ENCODE data around the gene ATG10. TPM values are rescaled to one million over a fixed set of nuclear protein-coding genes. Genes with fewer than 3 reads are reported as not detected.
"Not testable (repeated sequence)": the region's sequence is repeated elsewhere in the genome, so short reads cannot be mapped to it uniquely, and the experiment has no call there.

The ATG10 gene
- total RNA-seq, 2 donors from 2014 or later, result 6.8 to 8.2 TPM

DNA sequence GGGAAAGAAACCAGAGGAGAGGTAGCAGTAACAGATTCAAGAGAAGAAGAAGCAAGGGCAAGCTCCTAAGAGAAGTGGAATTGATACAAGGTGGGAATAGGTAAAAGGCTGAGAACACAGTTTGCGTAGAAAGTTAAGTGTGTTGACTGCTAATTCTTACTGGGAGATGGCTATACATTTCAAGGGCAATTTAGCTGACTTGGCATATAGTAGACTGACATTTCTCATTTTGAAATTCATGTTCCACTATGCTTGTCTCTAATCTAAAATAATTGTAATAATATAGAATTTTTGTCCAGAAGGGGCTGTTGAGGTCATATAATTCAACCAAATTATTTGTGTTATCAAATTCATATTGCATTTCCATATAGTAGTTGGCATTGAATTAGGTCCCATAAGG is 144.0 kb downstream of the ATG10 start:
- Histone ChIP-seq H3K27ac (no peak overlapping the region), H3K27me3 (no peaks in the 10 kb centered on the region), H3K36me3 (no peaks in the 10 kb centered on the region), H3K9ac (ENCODE audit: low read depth in 2 of 2, low read length in 2 of 2) (no peak overlapping the region), H3K4me1 (no peaks in the 10 kb centered on the region), H3K4me3 (no peak overlapping the region), H3K9me3 (no peaks in the 10 kb centered on the region)
- intact Hi-C loops (cut with DNase I), result no loop called here
- no peak for DNase-seq
- TF ChIP-seq, protein P1, sequence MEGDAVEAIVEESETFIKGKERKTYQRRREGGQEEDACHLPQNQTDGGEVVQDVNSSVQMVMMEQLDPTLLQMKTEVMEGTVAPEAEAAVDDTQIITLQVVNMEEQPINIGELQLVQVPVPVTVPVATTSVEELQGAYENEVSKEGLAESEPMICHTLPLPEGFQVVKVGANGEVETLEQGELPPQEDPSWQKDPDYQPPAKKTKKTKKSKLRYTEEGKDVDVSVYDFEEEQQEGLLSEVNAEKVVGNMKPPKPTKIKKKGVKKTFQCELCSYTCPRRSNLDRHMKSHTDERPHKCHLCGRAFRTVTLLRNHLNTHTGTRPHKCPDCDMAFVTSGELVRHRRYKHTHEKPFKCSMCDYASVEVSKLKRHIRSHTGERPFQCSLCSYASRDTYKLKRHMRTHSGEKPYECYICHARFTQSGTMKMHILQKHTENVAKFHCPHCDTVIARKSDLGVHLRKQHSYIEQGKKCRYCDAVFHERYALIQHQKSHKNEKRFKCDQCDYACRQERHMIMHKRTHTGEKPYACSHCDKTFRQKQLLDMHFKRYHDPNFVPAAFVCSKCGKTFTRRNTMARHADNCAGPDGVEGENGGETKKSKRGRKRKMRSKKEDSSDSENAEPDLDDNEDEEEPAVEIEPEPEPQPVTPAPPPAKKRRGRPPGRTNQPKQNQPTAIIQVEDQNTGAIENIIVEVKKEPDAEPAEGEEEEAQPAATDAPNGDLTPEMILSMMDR (IDR thresholded peaks at IDR 0.05), result no peak

DNA sequence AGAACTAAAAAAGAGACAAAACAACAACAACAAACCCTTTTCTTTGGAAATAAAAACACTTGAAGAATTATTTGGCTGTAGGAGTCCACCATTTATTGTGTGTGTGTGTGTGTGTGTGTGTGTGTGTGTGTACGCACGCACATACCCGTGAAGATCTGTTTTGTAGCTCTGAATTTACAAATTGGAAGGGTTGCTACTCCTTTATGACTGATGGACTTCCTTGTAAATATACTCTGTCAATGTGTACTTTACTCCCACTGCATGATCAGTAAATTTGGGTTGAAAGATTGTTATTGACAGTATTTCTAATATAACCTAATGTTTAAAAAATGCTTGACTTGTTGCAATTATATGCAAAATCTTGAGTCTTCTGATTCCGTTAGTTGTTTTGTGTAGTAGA is 148.1 kb downstream of the ATG10 start:
- Histone ChIP-seq H3K4me1 (no peaks in the 10 kb centered on the region), H3K9ac (ENCODE audit: low read depth in 2 of 2, low read length in 2 of 2) (no peak overlapping the region), H3K9me3 (no peaks in the 10 kb centered on the region), H3K4me3 (no peak overlapping the region), H3K27ac (no peak overlapping the region), H3K27me3 (no peaks in the 10 kb centered on the region), H3K36me3 (no peaks in the 10 kb centered on the region)
- TF ChIP-seq, protein P1 (IDR thresholded peaks at IDR 0.05), result no peak
- intact Hi-C loops (cut with DNase I), result no loop called here
- DNase-seq, result no peak

DNA sequence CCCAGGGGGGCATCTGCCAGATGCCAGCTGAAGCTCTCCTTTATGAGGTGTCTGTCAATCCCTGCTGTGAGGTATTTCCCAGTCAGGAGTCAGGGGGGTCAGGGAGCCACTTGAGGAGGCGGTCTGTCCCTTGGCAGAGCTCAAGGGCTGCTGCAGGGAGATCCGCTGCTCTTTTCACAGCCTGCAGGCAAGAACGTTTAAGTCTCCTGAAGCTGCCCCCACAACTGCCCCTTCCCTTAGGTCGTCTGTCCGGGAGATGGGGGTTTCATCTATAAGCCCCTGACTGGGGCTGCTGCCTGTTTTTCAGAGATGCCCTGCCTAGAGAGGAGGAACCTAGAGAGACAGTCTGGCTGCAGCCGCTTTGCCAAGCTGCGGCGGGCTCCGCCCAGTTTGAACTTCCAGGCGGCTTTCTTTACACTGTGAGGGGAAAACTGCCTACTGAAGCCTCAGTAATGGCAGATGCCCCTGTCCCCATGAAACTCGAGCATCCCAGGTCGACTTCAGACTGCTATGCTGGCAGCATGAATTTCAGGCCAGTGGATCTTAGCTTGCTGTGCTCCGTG is 158.0 kb downstream of the ATG10 start:
- TF ChIP-seq, protein P1 (IDR thresholded peaks at IDR 0.05), result no peak
- Histone ChIP-seq H3K27me3 (no peaks in the 10 kb centered on the region), H3K4me1 (no peaks in the 10 kb centered on the region), H3K27ac (no peak overlapping the region), H3K4me3 (no peak overlapping the region), H3K9ac (ENCODE audit: low read depth in 2 of 2, low read length in 2 of 2) (no peak overlapping the region), H3K9me3 (no peaks in the 10 kb centered on the region), H3K36me3 (no peaks in the 10 kb centered on the region)
- DNase-seq, result no peak
- intact Hi-C loops (cut with DNase I), result no loop called here

DNA sequence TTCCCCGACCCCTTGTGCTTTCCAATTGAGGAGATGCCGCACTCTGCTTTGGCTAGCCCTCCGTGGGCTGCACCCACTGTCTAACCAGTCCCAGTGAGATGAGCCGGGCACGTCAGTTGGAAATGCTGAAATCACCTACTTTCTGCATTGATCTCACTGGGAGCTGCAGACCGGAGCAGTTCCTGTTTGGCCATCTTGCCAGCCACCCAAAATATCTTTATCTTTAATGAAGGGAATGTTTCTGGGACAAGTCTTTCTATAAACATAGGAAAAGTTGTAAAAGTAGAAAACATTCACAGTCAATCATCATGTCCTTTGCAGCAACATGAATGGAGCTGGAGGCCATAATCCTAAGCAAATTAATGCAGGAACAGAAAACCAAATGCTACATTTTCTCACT is 158.8 kb downstream of the ATG10 start:
- Histone ChIP-seq H3K27me3 (no peaks in the 10 kb centered on the region), H3K4me1 (no peaks in the 10 kb centered on the region), H3K27ac (no peak overlapping the region), H3K36me3 (no peaks in the 10 kb centered on the region), H3K9me3 (no peaks in the 10 kb centered on the region), H3K4me3 (no peak overlapping the region), H3K9ac (ENCODE audit: low read depth in 2 of 2, low read length in 2 of 2) (no peak overlapping the region)
- DNase-seq, result no peak
- intact Hi-C loops (cut with DNase I), result no loop called here
- TF ChIP-seq, protein P1 (IDR thresholded peaks at IDR 0.05), result no peak

DNA sequence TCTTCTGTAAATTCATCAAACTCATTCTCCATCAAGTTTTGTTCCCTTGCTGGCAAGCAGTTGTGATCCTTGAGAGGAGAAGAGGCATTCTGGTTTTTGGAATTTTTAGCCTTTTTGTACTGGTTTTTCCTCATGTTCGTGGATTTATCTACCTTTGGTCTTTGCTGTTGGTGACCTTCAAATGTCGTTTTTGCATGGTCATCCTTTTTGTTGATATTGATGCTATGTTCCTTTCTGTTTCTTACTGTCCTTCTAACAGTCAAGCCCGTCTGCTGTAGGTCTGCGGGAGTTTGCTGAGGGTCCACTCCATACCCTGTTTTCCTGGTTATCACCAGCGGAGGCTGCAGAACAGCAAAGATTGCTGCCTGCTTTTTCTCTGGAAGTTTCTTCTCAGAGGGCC is 165.4 kb downstream of the ATG10 start:
- Histone ChIP-seq H3K9me3 (no peaks in the 10 kb centered on the region), H3K4me3 (no peak overlapping the region), H3K9ac (ENCODE audit: low read depth in 2 of 2, low read length in 2 of 2) (no peak overlapping the region), H3K27ac (no peak overlapping the region), H3K36me3 (no peaks in the 10 kb centered on the region), H3K4me1 (no peaks in the 10 kb centered on the region), H3K27me3 (no peaks in the 10 kb centered on the region)
- intact Hi-C loops (cut with DNase I), result no loop called here
- DNase-seq, result no peak
- TF ChIP-seq, protein P1 (IDR thresholded peaks at IDR 0.05), result no peak

DNA sequence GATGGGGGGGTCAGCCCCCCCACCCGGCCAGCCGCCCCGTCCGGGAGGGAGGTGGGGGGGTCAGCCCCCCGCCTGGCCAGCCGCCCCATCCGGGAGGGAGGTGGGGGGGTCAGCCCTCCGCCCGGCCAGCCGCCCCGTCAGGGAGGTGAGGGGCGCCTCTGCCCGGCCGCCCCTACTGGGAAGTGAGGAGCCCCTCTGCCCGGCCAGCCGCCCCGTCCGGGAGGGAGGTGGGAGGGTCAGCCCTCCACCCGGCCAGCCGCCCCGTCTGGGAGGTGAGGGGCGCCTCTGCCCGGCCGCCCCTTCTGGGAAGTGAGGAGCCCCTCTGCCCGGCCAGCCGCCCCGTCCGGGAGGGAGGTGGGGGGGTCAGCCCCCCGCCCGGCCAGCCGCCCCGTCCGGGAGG is 168.0 kb downstream of the ATG10 start:
- H3K36me3 ChIP-seq; intact Hi-C loops (cut with DNase I); DNase-seq; H3K9ac ChIP-seq (ENCODE audit: low read depth in 2 of 2, low read length in 2 of 2); H3K27ac ChIP-seq; H3K27me3 ChIP-seq; H3K4me1 ChIP-seq; H3K9me3 ChIP-seq; H3K4me3 ChIP-seq: not testable (repeated sequence)

Data from colonic mucosa (tissue), 4 donors.